Stimulated activated CD8-positive, alpha-beta memory T cell treated with anti-CD3 and anti-CD28 coated beads, Interleukin-7, amount 100 ng/mL, for 48 hours (primary cell): ENCODE results near the gene AMOTL1.

Experiments
- DNase-seq, 2 donors: peaks; one replicate each; pipeline ENCODE4 v3.0.0-alpha.2; 2020; ENCODE audit warnings: low read depth in 1 of 2; ENCODE audit errors: extremely low read depth in 1 of 2

Gene AMOTL1

DNA sequence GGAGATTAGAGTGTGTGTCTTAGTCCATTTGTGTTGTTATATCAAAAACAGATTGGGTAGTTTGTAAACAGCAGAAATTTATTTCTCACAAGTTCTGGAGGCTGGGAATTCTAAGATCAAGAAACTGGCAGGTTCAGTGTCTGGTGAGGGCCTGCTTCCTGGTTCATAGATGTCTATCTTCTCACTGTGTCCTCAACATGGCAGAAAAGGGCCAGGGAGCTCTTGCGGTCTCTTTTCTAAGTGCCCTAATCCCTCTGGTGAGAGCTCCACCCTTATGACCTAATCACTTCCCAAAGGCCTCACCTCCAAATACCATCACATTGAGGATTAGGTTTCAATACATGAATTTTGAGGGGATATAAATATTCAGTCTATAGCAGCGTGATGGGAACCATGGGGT is 25.5 kb upstream of the AMOTL1 start:
- no peak for DNase-seq

DNA sequence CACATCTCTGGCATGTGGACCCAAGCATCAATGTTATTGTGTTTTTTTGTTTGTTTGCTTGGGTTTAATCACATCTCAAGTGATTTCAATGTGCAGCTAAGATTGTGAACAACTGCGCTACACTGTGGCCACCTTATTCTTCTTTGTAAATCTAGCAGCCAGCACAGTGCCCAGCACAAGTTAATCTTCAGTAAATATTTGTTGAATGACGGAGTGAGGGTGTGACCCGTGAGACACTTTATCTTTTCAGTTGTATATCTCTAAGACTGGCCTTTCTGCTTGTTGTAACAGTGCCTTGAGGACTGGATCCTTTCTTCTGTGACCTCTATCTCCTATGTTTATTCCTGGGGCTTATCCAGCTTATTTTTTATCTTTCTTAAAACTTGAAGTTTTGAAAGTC is 21.4 kb upstream of the AMOTL1 start:
- DNase-seq, result no peak

DNA sequence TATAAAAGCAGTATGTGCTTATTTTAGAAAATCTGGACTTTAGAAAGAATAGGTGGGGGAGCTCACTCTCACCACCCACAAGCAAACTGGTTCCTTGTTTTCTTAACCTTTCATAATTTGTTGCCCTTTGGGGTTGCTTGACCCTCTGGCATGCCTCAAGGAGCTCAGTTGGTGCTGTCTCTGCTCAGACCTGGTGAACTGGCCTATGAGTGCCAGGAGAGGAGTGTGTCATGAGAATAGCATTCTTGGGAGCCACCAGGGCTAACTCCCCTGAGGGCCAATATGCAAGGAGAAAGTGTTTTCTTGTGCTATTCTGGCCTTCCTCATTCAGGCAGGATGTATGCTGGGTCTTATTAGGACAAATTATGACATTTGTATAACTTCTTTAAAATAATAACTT is 21.0 kb upstream of the AMOTL1 start:
- DNase-seq, result no peak

DNA sequence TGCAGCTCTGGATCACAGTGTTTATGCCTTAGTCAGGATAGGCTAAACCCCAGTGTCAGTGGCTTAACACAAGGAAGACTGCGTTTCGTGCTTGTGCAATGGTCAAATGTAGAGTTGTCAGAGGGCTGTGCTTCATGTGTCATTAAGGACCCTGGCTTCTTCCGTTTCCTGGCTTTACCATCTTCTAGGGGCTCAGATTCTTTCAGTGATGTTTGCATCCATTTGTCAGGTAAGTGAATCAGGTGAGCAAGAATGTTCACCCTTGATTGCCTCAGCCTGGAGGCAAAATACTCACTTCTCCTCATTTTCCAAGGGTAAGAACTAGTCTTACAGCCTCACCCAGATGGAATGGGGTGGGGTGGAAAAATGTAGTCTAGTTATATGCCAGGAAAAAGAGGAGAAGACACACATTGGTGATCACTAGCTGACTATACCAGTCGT is 20.5 kb upstream of the AMOTL1 start:
- DNase-seq, result no peak

DNA sequence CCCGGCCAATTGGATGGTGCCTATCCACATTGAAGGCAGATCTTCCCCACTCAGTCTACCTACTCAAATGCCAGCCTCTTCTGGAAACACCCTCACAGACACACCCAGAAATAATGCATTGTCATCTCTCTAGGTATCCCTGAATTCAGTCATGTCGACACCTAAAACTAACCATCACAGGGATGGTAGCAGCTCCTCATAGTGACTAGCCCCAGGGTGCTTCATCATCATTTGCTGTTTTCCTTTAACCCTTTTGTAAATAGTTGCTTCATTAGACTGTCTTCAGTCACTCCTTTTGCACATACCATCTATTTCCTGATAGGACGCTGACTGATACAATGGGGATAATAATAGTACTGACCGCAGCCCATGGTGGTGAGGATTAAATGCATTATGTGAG is 18.8 kb upstream of the AMOTL1 start:
- no peak for DNase-seq

DNA sequence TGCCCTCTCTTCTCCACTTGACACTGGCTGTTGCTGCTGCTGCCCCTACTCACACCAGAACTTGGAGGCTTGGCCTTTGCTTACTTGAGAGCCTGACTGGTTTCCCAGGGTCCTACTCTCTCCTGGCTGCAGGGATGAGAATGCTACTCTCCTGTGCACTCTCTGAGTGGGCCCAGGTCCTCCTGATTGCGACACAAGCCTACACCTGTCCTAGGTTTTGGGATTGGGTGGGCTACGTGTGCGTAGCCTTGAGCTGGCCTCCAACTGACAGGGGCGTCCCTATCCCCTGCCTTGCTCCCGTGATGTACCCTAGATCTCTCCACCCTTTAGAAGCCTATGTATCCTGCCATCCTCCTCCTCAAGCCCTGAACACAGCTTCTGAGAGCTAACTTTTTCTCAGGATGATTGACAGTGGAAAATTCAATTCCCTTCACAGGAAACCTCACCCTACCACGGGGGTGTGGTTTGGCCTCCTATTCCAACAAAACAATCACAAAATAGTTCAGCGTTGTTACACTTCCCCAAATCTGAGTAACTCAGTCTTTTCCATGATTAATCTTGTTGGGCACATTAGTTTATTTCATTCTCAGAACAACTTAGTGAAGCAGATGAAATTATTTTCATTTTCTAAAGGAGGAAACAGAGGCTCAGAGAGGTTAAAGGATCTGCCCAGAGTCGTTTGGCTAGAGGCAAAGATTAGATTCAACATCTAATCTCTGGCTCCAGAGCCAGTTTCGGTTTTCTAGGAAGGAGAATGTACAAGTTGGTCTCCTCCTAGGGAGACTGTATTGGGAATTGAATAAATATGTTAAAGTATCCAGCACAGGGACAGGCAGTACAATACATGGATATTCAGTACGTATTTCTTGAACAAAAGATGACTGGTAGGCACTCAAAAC is 17.6 kb upstream of the AMOTL1 start:
- DNase-seq, result no peak

DNA sequence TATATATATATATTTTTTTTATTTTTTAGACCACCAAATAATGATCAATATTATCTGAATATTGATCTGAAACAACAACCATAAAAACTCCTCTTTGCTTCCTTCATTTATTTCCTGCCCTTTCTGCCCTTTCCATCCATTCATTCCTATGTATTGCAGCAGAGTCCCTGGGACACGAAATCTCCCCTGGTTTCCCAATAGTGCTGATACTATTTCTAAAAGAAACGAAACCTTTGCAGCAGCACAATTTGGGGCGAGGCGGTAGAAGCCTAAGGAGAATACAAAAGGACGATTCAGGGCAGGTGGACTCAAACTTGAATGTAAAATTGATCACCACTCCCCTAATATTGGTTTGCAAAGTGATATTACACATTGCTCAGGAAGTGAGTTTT is 16.9 kb upstream of the AMOTL1 start:
- no peak for DNase-seq

DNA sequence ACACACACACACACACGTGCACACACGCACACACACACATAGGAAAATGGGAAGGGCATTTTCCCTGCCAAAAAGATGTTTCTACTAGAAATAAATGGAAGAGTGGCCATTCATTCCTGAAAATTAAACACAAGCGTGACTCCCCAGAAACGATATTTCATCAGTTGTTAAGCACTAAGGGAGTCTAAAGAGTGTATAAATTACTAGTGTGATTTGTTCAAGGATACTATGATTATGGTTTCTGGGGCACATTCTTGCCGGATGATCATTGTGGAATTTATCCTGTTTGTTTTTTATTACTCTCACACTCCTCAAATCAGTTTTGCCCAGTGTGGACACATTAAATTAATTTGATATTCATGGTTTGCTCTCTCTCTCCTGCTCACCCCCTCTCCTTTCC is 16.4 kb upstream of the AMOTL1 start:
- DNase-seq, result no peak

DNA sequence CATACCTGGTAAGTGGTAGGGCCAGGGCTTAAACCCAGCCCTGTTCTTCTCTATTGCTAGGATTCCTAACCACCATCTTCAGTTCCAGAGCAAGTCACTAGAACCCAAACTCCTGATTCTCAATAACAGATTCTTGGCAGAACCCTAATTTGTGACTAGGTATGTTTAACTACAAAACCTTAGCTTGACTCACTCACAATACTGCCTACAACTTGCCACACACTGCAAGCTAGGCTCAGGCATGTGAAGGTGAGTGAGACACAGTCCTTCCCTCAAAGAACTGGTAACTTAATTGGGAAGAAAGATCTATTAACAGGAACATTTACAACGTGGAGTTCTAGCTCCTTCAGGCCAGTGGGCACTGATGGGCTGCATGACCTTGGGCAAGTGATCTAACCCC is 14.5 kb upstream of the AMOTL1 start:
- no peak for DNase-seq

DNA sequence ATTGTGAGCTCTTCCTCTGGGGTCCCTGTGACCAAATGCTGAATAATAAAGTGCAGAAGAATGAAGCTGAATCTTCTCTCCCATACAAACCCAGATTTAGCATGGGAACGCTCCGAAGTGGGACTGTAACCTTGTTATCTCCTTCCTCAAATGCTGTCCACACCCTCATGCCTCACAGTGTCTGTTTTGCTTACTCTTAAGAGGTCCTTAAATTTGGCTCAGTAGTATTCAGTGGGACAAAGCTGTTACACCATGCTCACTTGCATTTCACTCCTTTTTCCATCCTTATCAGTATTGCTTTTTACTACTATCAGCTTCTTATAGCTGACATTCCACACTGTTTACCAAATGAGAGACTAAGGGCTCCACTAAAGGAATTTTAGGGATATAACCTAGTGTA is 13.8 kb upstream of the AMOTL1 start:
- DNase-seq, result no peak

DNA sequence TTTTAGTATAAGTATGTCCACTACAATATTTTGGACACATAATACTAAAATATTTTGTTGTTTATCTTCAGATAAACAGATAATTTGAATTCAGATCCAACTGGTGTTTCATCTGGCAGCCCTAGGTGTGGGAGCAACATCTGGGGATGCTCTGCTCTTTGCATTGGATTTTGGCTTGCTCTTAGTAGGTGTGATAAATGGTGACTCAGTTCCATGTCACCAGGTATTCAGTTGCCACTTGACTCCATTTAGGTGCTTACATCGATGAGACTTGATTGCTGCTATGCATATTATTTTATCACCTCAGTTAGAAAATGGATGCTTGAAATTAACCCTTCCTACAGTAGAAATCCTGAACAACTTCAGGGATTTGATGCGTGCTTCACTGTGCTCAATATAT is 13.3 kb upstream of the AMOTL1 start:
- no peak for DNase-seq

DNA sequence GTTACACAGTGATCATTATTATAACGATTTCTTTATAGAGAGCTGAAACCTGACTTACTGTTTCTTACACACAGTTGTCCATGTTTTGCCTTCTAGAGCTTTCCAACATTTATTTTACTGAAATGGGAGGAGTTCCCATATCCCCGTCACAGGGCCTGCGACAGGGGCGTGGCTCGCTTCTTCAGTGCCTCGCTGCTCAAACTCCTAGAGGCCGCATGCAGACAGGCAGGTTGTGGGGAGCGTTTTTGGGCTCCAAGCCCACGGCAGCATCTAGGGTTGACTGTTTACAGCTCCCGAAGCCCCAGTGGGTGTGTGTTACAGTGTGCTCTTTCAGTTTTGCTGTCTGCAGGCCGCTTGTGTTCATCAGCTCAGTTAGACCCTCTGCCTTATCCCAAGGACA is 12.7 kb upstream of the AMOTL1 start:
- no peak for DNase-seq

DNA sequence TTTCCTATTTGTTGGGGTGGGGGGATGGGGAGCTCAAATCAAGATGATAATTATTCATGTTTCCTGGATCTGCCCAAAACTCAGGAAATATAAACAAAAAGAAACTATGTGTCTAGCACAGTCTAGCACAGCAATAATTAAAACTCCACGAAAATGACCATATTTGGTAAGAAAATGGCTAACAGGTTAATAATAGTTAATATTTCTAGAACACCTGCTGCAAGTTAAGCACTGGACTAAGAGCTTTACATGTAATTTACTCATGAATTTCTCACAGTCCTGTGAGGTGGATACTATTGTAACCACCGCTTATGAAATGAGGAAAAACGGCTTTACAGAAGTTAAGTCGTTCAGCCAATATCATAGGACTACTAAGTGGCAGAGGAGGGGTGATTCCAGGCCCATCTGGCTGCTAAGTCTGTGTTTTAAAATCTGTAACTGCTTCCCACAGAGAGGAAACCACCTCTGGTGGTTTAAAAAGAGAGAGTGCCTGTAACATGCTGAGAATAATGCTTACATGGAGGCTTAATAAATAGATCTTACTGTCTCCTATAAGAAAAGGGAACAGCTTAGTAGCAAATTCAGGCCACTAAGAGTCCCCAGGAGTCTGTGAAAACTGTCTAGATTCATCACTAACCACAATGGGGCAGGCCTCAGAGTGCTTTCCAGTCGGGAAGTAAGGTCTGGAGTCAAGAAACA is 11.0 kb upstream of the AMOTL1 start:
- no peak for DNase-seq

DNA sequence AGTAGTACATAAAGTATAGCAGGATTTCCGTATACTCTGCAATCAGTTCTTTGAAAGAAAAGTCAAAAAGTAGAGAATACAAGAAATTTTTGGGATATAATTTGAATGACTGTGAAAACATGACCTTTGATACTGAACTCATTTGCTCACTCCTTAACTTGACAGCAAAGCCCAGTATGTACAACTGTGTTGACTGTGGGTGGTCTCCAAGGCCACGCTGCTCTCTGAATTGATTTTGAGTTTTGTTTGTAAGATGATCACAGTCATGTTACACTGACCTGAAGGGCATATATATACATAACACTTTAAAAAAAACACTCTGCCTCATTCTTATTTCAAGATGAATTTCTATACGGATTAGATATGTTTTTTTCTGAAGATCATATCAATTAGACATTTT is 9.5 kb upstream of the AMOTL1 start:
- no peak for DNase-seq

DNA sequence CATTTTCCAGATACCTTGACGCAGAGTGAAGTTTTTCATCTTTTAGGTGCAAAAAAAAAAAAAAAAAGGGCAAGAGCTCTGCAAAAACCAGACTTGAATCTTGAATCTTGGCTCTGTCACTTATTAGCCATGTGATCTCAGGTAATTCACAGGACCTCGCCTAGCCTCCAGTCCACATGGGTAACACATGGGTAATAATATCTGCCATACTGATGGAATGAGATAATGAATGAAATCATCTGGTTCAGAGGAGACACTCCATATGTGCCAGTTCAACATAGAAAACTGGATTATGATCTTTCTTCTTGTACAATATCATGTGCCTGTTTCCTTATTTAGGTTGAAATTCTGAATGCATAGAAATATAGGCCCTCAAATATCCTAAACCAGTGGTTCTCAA is 8.6 kb upstream of the AMOTL1 start:
- no peak for DNase-seq

DNA sequence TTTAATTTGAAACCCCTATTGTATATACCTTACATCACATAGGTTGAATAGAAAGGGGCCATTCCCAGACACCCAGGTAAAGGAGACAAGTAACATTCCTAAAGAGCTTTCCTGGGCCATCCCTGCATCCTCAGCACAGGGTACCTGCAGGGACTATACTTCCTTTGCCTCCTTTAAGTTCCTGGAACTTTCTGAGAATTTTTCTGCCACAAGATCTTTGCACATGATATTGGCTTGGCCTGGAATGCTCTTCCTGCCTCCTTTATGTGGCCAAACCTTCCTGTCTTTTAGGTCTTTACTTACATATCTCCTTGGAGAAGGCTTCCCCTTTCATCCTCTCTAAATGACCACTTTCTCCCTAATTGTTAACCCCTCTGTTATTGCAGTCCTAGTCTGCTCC is 7.9 kb upstream of the AMOTL1 start:
- DNase-seq, result no peak

DNA sequence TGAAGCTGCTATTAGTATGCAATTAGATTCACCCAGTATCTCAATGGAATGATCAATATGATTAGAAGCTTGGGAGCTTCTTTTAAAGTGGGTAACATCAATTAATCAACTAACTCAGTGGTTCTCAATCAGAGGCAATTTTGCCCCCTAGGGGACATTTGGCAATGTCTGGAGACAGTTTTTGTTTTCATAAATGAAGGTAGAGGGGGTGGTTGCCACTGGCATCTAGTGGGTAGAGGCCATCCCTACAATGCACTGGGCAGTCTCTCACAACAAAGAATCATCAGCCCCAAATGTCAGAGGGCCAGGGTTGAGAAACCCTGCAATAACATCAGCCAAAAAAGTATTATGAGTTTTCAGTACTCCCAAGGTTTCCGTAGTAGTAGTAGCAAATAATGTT is 5.9 kb upstream of the AMOTL1 start:
- no peak for DNase-seq

DNA sequence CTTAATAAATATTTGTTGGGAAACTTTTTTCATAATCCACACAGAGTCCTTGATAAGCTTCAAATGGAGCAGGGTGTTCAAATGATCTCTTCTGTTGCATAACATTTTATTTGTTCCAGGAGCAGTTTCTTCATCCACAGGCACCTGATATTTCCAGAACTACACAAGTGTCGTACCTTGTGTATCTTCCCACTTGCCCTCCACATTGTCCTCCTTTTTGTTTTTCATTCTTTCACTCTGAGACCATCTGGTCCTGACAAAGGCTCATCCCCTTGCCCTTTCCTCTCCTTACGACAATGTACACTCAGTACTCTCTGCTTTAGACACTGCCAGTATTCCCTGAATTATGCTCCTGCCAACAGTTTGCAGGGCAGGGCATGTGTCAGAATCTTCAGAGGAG is 5.2 kb upstream of the AMOTL1 start:
- DNase-seq, result no peak

DNA sequence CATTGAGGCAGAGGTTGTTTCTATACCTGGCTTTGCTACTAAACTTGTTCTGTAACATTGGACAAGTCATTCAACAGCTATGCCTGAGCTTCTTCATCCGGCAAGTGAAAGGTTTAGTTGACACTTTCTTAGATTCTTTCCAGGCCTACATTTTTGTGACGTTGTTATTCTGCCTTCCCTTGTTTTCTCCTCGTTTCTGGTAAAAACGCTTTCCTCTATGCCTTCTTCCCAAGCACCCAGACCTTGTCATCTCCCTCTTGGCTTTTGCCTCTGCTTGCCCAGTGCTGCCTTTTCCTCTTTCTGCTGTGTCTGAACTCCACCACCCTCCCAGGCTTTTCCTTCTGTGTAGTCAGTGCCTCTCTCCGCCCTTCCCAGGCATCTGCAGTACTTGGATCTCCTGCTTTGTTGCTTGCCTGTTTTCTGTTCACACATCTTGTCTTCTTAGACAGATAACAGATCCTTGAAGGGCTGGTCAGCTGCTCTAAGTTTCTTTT is 1.4 kb upstream of the AMOTL1 start:
- DNase-seq, result no peak

DNA sequence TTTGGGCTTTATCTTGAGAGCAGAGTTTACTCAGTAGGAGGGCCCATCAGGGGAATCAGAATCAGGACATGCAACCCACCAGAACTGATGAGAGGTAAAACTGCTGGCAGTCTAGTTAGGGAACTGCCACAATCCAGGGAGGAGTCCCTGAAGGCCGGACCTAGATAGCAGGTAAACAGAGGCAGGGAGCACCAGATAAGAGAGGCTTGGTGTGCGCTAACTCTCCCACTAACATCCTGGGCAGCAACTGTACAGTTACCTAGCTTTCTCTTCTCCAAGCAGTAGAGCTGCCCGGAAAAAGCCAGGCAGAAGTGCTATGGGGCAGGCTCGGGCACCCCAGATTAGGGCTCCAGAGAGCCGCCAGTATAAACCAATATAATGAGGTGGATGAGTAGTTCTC is 865 bp upstream of the AMOTL1 start:
- no peak for DNase-seq

DNA sequence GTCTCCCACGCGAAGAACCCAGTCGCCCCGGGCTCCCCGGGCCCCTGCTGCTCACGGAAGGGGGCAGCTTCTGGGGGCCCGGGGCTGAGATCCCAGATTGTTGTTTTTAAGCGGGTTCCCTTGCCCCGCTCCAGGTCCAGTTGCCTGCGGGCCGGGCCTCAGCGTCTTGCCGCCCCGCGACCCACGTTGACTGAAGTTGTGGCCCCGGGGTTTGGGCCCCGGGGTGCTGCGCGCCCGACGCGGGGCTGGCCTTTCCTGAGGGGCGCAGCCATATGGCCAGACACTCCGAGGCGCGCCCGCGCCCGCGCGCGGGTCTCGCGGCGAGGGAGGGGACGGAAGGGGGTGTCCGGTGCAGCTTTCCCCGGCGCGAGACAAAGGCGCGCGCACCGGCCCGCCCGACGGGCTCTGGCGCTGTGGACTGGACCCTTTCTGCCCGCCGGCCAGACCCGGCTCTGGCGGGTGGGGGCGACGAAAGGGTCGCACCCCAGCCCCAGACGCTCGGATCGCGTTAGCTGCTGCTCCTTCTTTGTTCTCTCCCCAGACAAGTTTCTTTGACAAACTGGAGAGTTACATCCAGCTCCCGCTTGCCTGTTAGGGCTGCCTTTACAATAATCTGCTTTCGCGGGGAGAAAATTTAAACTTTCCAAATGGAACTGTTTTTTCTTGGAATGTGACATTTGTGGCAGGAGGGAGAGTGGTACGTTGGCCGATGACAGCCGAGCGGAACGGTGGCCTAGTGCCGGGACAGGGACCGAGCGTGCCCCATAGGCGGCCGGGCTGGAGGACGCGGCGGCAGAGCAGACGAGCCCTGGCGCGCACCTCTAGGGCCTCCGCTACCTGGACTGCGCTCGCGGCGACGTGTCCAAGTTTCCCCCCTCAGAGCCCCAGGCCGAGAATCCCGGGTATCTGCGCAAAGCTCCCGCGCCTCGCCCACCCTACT is 716 bp downstream of the AMOTL1 start:
- DNase-seq, result no peak
